Tibial nerve (tissue), 3 donors: ENCODE results near the gene APLP1.

Experiments used
- CTCF ChIP-seq, 5 experiments: fragments of 200-600 bp in 3 of 5; fragments of 450-650 bp in 2 of 5; sonication (generic) in 3 of 5; IDR thresholded peaks; one replicate each; pipeline ENCODE4 v1.5.1; 2016 to 2019; ENCODE audit warnings: antibody characterized with exemption in 5 of 5, mild to moderate bottlenecking in 3 of 5, moderate library complexity in 2 of 5
- POLR2A ChIP-seq, 2 donors: fragments of 450-650 bp; IDR thresholded peaks; one replicate each; pipeline ENCODE4 v1.6.1; 2017; ENCODE audit warnings: antibody characterized with exemption in 2 of 2, mild to moderate bottlenecking in 2 of 2, moderate library complexity in 2 of 2

GRCh38 chr19:35925501-35925900 is 57.1 kb downstream of the APLP1 start:
- TF ChIP-seq CTCF (IDR thresholded peaks at IDR 0.05) (no peak), POLR2A (IDR thresholded peaks at IDR 0.05) (no peak)
